Iris pigment epithelial cell (primary cell): ENCODE results near the gene NPVF.

Experiments
- DNase-seq: peaks from one replicate; pipeline ENCODE4 v3.0.0-alpha.2; 2011; ENCODE audit warnings: low read depth

NPVF gene

GRCh38 chr7:25228386-25228785 is at the start of gene NPVF:
Gene NPVF (minus strand): TSS chr7:25228486. CDS start chr7:25228439, 47 bp downstream.
- no peak for DNase-seq

- DNase-seq: no peak
Measured at GRCh38 chr7:25272265-25272664, 44.0 kb upstream of the NPVF start.

GRCh38 chr7:25263337-25263736 is 35.1 kb upstream of the NPVF start:
- no peak for DNase-seq

GRCh38 chr7:25262586-25262985 is 34.3 kb upstream of the NPVF start:
- peak; percentile 24 for DNase-seq

- no peak for DNase-seq
Measured at GRCh38 chr7:25261545-25262140, 33.4 kb upstream of the NPVF start.

GRCh38 chr7:25260862-25261494 is 32.7 kb upstream of the NPVF start:
- DNase-seq: peak; percentile 81

GRCh38 chr7:25259487-25260243 is 31.4 kb upstream of the NPVF start:
- DNase-seq: peak; percentile 80

GRCh38 chr7:25256333-25256819 is 28.1 kb upstream of the NPVF start:
- DNase-seq: no peak

- no peak for DNase-seq
Measured at GRCh38 chr7:25255611-25256332, 27.5 kb upstream of the NPVF start.

- no peak for DNase-seq
Measured at GRCh38 chr7:25254604-25255003, 26.3 kb upstream of the NPVF start.

- DNase-seq: no peak
Measured at GRCh38 chr7:25253714-25254113, 25.4 kb upstream of the NPVF start.

- peak; percentile 39 for DNase-seq
Measured at GRCh38 chr7:25250386-25250785, 22.1 kb upstream of the NPVF start.

GRCh38 chr7:25249772-25250171 is 21.5 kb upstream of the NPVF start:
- DNase-seq: no peak

- no peak for DNase-seq
Measured at GRCh38 chr7:25246306-25246705, 18.0 kb upstream of the NPVF start.

- DNase-seq: no peak
Measured at GRCh38 chr7:25244254-25245033, 16.2 kb upstream of the NPVF start.

GRCh38 chr7:25242678-25243077 is 14.4 kb upstream of the NPVF start:
- no peak for DNase-seq

- DNase-seq: no peak
Measured at GRCh38 chr7:25240896-25241295, 12.6 kb upstream of the NPVF start.

- no peak for DNase-seq
Measured at GRCh38 chr7:25240340-25240739, 12.1 kb upstream of the NPVF start.

GRCh38 chr7:25239888-25240287 is 11.6 kb upstream of the NPVF start:
- no peak for DNase-seq

GRCh38 chr7:25238066-25238725 is 9.9 kb upstream of the NPVF start:
- DNase-seq: no peak

GRCh38 chr7:25235471-25235870 is 7.2 kb upstream of the NPVF start:
- no peak for DNase-seq
